GM19397 (cell line): Measurements from ENCODE around the gene HDAC8.
"Not testable (repeated sequence)": the region's sequence is repeated elsewhere in the genome, so short reads cannot be mapped to it uniquely, and the experiment has no call there.

Source experiments
- ATAC-seq: cut with Tn5 transposase; IDR thresholded peaks from one replicate; pipeline ENCODE4 v1.9.1; 2021; ENCODE audit warnings: mild to moderate bottlenecking, moderate library complexity; ENCODE audit not compliant: unreplicated experiment

The HDAC8 gene

GRCh38 chrX:72539822-72540221 is 32.8 kb downstream of the HDAC8 start:
- no peak for ATAC-seq

GRCh38 chrX:72536542-72536941 is 36.1 kb downstream of the HDAC8 start:
- no peak for ATAC-seq

- ATAC-seq = no peak
Measured at GRCh38 chrX:72532366-72532765, 40.3 kb downstream of the HDAC8 start.

- ATAC-seq = no peak
Measured at GRCh38 chrX:72526534-72527508, 45.8 kb downstream of the HDAC8 start.

- peak; percentile 66 for ATAC-seq
Measured at GRCh38 chrX:72498782-72499181, 73.9 kb downstream of the HDAC8 start.

- ATAC-seq = no peak
Measured at GRCh38 chrX:72495046-72495445, 77.6 kb downstream of the HDAC8 start.

GRCh38 chrX:72492499-72492898 is 80.1 kb downstream of the HDAC8 start:
- ATAC-seq = no peak

- ATAC-seq = not testable (repeated sequence)
Measured at GRCh38 chrX:72490221-72490620, 82.4 kb downstream of the HDAC8 start.

- ATAC-seq = no peak
Measured at GRCh38 chrX:72487661-72488060, 85.0 kb downstream of the HDAC8 start.

GRCh38 chrX:72479324-72480274 is 93.0 kb downstream of the HDAC8 start:
- ATAC-seq = no peak

GRCh38 chrX:72478853-72479252 is 93.8 kb downstream of the HDAC8 start:
- ATAC-seq = no peak

GRCh38 chrX:72478351-72478750 is 94.3 kb downstream of the HDAC8 start:
- ATAC-seq = no peak

- ATAC-seq = no peak
Measured at GRCh38 chrX:72477781-72478181, 94.9 kb downstream of the HDAC8 start.

GRCh38 chrX:72477376-72477775 is 95.3 kb downstream of the HDAC8 start:
- ATAC-seq = no peak

- ATAC-seq = no peak
Measured at GRCh38 chrX:72475952-72476668, 96.5 kb downstream of the HDAC8 start.

GRCh38 chrX:72475338-72475737 is 97.3 kb downstream of the HDAC8 start:
- no peak for ATAC-seq

- ATAC-seq = no peak
Measured at GRCh38 chrX:72470532-72471223, 102.0 kb downstream of the HDAC8 start.

- ATAC-seq = no peak
Measured at GRCh38 chrX:72470117-72470516, 102.5 kb downstream of the HDAC8 start.

- ATAC-seq = no peak
Measured at GRCh38 chrX:72468607-72469006, 104.0 kb downstream of the HDAC8 start.

- no peak for ATAC-seq
Measured at GRCh38 chrX:72467135-72467534, 105.5 kb downstream of the HDAC8 start.
